GM19372 (cell line): Measurements from ENCODE around the gene UBE2L6.

Experiments
- ATAC-seq: cut with Tn5 transposase; IDR thresholded peaks from one replicate; pipeline ENCODE4 v1.9.1; 2021; ENCODE audit warnings: mild to moderate bottlenecking, low read depth, moderate library complexity; ENCODE audit not compliant: unreplicated experiment

The UBE2L6 gene

DNA sequence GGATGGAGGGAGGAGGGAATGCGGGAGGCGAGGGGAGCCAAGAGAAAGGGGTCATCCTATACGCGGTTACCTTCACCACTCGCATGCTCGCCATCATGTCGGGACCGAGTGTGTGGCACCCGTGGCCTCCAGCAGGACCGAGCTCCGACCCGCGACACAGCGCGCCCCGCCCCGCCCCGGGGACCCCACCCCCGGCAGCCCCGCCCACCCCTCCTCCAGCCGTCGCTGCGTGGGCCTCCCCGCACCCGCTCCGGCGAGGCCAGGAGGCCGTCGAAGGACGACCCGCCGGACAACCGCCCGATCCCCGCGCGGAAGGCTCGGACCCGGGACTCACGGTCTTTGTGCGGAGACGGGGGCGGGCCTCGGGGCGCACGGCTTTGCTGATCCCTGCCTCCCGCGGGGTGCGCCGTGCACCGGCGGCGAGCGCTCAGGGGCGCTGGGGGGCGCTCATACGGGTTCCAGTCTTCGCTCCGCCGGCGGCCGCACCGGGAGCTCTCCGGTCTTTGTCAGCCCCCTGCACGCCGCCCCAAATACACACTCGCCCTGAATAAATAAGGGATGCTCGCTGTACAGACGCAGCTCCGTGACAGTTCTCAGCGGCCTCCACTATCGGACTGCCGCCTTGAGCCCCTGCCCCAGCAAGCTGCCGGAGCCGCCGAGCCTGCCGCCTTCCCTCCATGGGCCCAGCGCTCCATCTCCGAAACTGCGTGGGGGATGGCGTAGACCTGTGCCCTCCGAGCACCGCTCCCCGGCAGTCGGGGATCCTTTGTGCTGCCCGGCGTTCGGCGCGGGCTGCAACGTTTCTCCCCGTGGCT is at the start of gene UBE2L6:
Gene UBE2L6 (minus strand): TSS at position 158 of the 815 bp plus-strand sequence. CDS start 61 bp downstream, at position 97.
- peak; percentile 45 for ATAC-seq

DNA sequence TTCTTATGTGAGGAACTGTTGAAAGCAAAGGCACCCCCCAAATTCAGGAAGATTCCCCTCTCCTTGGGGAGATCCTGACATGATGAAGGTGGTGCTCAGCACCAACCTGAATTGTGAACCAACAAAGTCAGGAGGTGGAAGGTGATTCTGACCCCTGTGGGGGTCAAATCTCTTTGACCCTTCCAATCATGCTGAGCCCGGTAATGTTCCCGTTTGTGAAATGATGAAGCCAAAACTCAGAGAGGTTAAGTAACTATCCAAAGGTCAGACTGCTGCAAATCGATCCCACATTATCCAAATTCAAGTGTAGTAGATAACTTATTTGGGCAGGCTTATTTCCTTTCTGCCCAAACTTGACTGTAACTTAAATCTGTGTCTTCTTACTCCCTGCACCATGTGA is 49.1 kb upstream of the UBE2L6 start:
- ATAC-seq = no peak

DNA sequence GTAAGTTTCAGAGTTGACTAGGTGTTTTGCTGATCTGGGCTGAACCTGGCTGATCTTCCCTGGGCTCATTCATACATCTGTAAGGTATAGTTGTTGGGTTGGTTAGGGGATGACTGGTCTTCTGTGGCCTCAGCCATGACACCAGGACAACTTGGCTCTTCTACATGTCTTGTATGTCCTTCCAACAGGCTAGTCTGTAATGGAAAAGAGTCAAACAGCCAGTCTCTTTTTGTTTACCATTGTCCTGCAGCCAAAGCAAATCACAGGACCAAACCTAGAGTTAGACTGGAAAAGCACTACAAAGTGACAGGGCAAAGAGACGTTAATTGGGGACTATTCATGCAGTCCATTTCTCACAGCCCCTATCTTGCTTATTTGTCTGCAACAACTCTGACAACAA is 47.8 kb upstream of the UBE2L6 start:
- ATAC-seq = no peak

DNA sequence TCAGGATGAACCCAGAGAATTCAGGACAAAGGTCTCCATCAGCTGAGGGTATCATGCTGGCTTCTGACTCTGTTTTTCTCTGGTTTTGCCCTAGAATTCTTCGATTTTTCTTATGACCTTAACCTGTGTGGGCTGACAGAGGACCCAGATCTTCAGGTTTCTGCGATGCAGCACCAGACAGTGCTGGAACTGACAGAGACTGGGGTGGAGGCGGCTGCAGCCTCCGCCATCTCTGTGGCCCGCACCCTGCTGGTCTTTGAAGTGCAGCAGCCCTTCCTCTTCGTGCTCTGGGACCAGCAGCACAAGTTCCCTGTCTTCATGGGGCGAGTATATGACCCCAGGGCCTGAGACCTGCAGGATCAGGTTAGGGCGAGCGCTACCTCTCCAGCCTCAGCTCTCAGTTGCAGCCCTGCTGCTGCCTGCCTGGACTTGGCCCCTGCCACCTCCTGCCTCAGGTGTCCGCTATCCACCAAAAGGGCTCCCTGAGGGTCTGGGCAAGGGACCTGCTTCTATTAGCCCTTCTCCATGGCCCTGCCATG is 46.8 kb upstream of the UBE2L6 start:
- no peak for ATAC-seq

DNA sequence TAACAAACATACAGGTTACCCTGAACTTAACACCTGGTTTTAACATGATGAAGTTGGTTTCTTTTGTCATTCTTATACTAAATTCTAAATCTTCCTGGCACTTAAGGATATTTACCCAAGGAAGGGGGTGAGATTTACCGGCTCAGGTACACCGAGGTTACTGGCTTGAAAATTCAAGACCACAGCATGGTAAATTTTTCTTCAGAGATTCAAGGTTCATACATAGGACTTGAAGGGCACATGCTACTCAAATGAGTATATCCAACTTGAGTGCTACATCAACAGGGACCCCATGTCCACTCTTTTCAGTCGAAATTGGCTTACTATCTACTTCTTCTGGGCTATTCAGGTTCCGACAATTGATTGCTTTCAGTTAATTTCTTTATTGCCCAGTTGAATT is 42.7 kb upstream of the UBE2L6 start:
- ATAC-seq = no peak

DNA sequence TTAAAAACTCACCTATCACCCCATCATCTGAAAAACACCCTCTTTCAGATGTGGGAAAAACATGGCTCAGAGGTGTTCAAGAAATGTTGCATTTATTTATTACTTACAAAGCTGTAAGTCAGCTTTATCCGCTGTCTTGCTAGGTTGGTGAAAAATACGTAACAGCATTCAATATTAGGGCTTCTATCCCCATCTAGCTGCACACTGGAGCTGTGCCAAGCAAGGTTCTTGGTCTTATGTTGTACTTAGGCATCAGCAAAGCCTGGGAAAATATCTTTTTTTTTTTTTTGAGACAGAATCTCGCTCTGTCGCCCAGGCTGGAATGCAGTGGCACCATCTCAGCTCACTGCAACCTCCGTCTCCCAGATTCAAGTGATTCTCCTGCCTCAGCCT is 37.6 kb upstream of the UBE2L6 start:
- no peak for ATAC-seq

DNA sequence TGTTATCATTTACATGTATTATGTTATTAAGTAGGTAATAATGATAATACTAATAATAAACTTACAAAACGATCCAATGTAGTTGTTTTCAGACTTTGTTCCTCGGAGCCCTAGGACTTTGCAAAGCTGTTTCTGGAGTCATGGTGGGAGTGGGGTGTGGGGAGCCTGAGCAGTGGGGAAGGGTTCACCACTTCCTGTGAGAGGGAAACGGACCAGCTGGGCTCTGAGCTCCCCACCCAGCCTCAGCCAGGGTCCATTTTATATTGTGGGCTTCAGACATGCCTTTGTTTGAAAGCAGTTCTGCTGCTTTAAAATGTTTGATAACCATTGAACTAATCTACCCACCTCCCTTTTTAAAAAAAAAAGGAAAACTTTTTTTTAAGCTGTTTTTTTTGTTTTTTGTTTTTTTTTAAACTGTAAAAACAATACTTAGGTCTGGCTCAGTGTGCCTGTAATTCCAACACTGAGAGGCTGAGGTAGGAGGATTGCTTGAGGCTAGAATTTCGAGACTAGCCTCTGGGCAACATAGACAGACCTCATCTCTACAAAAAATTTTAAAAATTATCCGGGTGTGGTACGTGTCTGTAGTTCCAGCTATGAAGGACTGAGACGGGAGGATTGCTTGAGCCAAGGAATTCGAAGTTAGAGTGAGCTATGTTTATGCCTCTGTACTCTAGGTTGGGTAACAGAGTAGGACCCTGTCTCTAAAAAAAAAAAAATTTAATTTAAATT is 37.0 kb upstream of the UBE2L6 start:
- no peak for ATAC-seq

DNA sequence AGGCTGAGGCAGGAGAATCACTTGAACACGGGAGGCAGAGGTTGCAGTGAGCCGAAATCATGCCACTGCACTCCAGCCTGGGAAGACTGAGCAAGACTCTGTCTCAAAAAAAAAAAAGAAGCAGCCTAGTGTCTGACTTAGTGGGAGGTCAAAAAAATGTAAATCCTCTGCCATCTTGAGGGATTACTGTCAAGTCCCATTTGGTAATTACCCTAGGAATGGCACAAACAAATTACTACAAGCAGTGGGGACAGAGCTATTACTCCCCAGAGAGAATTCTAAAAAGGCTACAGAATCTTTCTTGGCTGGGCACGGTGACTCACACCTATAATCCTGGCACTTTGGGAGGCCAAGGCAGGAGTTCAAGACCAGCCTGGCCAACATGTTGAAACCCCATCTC is 33.8 kb upstream of the UBE2L6 start:
- ATAC-seq = no peak

DNA sequence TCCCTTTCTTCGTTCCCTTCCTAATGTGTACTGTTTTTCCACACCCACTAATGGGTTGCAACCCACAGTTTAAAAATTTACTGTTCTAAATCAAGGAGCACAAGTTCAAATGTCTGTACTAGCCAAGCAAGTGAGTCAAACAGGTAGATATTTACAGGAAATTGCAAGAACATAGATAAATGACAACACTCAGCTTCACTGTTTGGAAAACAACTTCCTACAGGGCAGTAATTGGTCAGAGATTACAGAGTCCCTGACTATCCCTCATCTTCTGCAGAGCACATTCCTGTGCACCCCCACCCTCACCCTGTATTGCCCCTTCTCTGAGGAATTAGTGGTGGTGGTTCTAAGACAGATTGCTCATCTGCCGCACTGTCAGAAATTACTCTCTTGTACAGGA is 31.9 kb upstream of the UBE2L6 start:
- no peak for ATAC-seq

DNA sequence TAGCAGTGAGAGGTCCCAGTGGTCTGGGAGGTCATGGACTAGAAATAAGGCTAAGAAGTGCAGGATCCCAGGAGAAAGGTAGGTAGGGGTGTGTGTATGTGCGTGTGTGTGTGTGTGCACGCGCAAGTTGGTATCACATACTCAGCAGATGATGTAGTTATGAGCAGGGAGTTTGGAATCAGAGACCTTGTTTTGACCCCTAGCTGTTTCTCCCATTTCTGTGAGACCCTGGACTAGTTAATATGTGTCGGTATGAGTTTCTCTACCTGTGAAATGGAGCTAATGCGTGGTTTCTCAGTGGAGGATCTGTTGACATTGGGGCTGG is 31.3 kb upstream of the UBE2L6 start:
- ATAC-seq = no peak

DNA sequence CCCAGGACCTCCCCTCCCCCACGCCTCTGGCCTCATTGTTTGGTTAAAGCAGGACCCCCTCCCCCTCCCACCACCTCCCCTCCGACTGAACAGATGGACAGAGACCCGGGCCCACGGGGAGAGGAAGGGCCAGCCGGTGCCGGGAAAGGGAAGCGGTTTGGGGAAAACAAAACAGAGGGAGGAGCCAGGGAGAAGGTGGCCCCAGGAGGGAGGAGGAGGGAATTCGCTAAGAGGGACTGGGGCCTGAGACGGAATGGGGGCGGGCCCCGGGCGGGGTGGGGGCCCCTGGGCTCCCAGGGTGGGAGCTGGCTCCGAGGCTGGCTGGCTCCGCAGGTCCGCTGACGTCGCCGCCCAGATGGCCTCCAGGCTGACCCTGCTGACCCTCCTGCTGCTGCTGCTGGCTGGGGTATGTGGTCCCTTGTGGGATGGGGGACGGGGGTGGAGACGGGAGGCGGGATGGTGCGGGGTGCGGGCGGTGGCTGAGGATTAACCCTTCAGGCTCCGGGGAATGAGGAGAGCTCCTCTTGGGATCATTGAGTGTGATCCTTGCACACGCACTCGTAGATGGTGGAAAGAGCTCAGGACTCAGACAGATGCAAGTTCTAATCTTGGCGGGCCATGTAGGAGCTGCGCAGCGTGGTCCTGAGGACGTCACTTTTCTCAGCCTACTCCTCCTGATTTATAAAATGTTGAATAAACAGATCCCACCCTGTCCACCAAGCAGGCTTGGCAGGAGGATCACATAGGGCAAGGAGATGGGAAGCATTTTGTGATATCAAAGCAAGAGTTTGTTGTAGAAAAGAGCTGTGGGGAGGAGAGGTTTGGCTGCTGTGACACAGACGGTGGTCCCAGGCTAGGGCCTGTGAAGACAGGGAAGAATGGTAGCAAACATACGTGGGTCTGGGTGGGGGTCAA is 30.7 kb upstream of the UBE2L6 start:
- ATAC-seq = no peak

DNA sequence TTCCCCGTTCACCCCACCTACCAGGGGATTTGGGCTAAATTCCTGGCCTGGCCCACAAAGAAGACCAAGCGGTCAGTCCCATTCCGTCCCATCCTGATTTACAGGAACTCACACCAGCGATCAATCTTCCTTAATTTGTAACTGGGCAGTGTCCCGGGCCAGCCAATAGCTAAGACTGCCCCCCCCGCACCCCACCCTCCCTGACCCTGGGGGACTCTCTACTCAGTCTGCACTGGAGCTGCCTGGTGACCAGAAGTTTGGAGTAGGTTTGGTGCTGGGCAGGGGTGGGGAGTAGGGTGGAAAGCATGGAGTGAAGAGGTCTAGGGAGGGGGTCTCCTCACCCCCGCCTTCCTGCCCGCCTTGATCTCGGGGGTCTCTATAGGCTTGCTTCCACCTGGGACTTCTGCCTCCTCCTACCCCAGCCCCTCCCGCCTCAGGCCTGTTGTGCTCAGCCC is 30.0 kb upstream of the UBE2L6 start, which contains the start of gene SERPING1:
Gene SERPING1 (plus strand): TSS at position 225 of the 455 bp plus-strand sequence. CDS start 586 bp downstream, outside the sequence.
- ATAC-seq = no peak

DNA sequence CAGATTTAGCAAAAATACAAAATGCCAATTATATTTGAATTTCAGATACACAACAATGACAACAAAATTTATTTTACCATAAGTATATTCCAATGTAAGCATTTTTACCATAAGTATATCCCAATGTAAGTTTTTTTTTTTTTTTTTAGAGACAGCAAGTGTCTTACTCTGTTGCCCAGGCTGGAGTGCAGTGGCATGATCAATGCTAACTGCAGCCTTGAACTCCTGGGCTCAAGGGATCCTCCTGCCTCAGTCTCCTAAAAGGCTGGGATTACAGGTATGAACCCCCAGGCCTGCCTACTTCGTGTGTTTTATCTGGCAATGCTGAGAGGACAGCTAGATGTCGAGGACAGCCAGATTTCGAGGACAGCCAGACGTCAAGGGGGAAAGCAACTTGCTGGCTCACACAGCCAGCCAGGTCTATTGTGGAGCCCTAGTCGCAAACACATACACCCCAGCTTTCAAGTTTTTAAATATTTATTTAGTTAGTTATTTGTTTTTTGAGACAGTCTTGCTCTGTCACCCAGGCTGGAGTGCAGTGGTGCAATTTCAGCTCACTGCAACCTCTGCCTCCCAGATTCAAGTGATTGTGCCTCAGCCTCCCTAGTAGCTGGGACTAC is 28.9 kb upstream of the UBE2L6 start:
- ATAC-seq = no peak

DNA sequence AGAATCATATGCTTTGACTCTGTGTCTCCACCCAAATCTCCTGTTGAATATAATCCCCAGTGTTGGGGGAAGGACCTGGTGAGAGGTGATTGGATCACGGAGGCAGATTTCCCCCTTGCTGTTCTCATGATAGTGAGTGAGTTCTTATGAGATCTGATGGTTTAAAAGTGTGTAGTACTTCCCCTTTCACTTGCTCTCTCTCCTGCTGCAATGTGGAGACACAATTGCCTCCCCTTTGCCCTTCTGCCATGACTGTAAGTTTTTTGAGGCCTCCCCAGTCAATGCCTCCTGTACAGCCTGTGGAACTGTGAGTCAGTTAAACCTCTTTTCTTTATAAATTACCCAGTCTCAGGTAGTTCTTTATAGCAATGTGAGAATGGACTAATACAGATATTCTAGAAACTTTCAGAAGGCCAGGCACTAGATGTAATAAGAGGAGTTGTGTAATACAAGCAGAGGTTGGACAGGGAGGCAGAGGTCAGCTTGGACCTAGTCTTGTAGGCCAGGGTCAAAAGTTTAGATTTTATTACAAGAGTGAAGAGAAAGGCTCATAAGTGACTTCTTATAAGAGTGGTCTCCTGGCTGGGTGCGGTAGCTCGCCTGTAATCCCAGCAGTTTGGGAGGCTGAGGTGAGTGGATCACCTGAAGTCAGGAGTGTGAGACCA is 20.7 kb upstream of the UBE2L6 start:
- ATAC-seq = no peak

DNA sequence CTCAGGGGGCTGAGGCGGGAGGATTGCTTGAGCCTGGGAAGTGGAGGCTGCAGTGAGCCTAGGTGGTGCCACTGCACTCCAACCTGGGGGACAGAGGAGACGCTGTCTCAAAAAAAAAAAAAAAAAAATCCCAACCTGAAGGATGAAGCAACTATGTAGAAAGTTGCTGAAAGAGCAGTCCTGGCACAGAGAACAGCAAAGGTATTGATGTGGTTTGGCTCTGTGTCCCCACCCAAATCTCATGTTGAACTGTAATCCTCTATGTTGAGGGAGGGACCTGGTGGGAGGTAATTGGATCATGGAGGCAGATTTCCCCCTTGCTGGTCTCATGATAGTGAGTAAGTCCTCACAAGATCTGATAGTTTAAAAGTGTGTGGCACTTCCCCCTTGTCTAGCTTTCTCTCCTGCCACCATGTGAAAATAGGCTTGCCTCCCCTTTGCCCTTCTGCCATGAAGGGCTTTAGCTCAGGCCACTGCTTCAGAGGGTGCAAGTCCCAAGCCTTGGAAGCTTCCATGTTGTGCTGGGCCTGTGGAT is 19.3 kb upstream of the UBE2L6 start:
- no peak for ATAC-seq

DNA sequence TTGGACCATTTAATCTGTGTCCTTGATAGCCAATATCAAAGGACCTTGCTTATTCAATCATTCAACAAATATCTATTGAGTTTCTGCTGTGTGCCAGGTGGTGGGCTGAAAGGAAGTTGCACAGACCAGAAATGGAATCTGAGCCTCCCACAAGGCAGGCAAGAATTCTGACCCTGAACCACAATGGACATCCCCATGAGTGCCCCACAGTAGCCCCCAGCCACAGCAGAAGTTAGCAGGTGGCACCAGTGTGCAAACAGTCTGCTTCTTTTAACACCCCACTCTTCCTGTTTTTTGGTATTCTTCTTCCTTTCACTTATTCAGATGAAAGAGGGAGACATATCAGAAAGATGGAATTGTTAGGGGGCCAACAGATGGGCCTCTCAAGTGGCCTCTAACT is 17.8 kb upstream of the UBE2L6 start:
- ATAC-seq = no peak

DNA sequence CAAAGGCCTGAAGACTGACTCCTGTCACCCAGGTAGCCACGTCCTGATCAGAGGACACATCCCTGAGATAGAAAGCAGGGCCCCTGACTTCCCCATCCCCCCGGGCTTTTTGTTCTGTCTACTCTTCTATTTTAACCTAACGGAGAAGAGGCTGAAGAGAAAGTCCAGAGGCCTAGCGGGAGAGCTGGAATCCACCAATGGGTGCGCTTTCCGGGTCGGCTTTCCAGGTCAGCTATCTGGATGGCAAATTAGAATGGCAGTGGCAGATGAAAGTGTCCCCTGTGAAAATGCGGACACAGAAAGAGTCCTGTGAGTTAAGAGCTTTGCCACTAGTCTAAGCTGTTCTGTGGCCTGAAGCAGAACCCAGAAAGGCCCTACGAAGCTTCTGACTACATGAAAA is 16.9 kb upstream of the UBE2L6 start:
- no peak for ATAC-seq

DNA sequence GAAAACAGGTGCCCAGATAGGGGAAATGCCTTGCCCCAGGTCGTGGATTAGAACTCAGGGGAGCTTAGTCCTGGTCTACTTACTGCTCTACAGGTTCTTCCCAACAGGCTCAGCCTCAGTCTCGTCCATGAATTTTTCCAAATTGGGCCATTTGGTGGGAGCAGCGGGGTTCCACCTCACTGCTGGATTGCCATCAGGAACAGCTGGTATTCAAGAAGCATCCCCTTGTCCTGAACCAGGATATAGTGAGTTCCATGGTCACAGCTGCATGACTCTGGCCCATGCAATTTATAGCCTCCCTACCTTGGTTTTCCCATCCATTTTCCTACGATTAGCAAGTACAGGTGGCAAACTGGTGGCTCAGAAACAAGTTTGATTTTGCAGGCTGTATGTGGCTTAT is 6.6 kb upstream of the UBE2L6 start:
- ATAC-seq = no peak

DNA sequence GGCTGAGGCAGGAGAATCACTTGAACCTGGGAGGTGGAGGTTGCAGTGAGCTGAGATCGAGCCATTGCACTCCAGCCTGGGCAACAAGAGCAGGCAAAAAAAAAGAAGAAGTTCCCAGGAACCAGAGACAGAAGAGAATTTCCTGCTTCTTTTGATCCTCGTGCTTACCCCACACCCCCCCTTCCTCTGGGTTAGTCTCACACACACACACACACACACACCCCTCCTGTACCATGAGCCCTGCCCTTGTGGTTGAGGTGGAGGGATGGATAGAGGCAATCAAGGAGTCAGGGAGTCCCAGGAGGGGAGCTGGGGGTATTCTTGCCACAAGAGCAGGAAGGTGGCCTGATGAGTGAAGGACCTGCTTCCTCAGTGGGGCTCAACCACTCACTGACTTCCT is 4.1 kb upstream of the UBE2L6 start:
- no peak for ATAC-seq
